ENCODE data around the gene ALDH1A1.

Gene ALDH1A1

DNA sequence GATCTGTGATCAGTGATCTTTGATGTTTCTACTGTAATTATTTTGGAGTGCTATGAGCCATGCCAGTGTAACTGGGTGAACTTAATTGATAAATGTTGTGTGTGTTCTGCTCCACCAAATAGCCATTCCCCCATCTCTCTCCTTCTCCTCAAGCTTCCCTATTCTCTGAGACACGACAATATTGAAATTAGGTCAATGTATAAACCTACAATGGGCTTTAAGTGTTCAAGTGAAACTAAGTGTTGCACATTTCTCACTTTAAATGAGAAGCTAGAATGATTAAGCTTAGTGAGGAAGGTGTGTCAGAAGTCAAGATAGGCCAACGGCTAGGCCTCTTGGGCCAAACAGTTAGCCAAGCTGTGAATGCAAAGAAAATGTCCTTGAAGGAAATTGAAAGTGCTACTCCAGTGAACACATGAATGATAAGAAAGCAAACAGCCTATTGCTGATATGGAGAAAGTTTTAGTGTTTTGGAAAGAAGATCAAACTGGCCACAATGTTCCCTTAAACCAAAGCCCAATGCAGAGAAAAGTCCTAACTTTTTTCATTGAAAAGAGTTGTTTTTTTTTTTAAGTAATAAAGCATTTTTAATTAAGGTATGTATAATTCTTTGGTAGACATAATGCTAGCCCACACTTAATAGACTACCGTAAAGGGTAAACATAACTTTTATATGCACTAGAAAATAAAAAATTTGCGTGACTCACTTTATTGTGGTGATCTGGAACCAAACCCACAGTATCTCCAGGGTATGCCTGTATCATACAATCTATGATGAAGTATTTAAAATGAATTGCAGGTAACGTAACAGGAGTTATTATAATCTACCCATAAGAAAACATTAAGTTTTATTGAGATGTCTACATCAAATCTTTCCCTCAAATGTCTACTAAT, 42.5 kb upstream of the ALDH1A1 start:
- DNase-seq (ENCODE audit: low read depth): no peak
- TF ChIP-seq CTCF (IDR thresholded peaks at IDR 0.05; ENCODE audit: insufficient read depth, low read depth, low read length, missing control alignments): no peak
- H3K4me3 ChIP-seq (ENCODE audit: low read length): no peak overlapping the region

DNA sequence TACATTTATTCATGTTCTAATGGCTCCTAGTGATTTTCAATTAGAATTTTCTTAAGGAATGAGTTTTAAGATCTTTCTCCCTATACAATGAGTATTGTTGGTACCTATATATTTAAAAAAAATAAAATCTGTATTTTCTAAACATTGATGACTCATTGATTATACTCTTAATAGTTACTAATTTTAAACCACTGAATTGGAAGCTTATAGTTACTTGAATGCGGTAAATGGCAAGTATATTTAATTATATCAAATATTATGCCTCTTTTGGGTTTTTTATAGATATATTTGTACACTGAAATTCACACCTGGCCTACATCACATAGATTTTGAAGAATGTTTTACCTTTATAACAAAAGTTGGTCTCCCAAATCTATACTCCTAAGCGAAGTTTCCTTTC, 38.9 kb upstream of the ALDH1A1 start:
- no peak for TF ChIP-seq CTCF (IDR thresholded peaks at IDR 0.05; ENCODE audit: insufficient read depth, low read depth, low read length, missing control alignments)

GRCh38 chr9:72990397-72991182, 37.7 kb upstream of the ALDH1A1 start:
- TF ChIP-seq CTCF (IDR thresholded peaks at IDR 0.05; ENCODE audit: insufficient read depth, low read depth, low read length, missing control alignments): no peak
- H3K4me3 ChIP-seq (ENCODE audit: low read length): no peak overlapping the region
- no peak for DNase-seq (ENCODE audit: low read depth)

More for the DNA sequence above, 38.9 kb upstream of the ALDH1A1 start:
- no peak overlapping the region for H3K4me3 ChIP-seq (ENCODE audit: low read length)
- DNase-seq (ENCODE audit: low read depth): no peak

- DNase-seq (ENCODE audit: low read depth): no peak
- no peak overlapping the region for H3K4me3 ChIP-seq (ENCODE audit: low read length)
- no peak for TF ChIP-seq CTCF (IDR thresholded peaks at IDR 0.05; ENCODE audit: insufficient read depth, low read depth, low read length, missing control alignments)
Measured at GRCh38 chr9:72986522-72987116, 33.8 kb upstream of the ALDH1A1 start.

- no peak for DNase-seq (ENCODE audit: low read depth)
- no peak for TF ChIP-seq CTCF (IDR thresholded peaks at IDR 0.05; ENCODE audit: insufficient read depth, low read depth, low read length, missing control alignments)
- no peak overlapping the region for H3K4me3 ChIP-seq (ENCODE audit: low read length)
Measured at GRCh38 chr9:72985746-72986145, 32.9 kb upstream of the ALDH1A1 start.

GRCh38 chr9:72984991-72985390, 32.1 kb upstream of the ALDH1A1 start:
- H3K4me3 ChIP-seq (ENCODE audit: low read length): no peak overlapping the region
- DNase-seq (ENCODE audit: low read depth): no peak
- no peak for TF ChIP-seq CTCF (IDR thresholded peaks at IDR 0.05; ENCODE audit: insufficient read depth, low read depth, low read length, missing control alignments)

All from epithelial cell of esophagus (primary cell).